Vagina (tissue), 2 donors: ENCODE results near the gene FRY. TPM values are rescaled to one million over a fixed set of nuclear protein-coding genes. Genes with fewer than 3 reads are reported as not detected.

Experiments used
- DNase-seq, 2 donors: peaks; one replicate each; pipeline ENCODE4 v3.0.0-alpha.2; 2017; ENCODE audit errors: extremely low spot score in 2 of 2
- H3K27ac ChIP-seq: fragments of 200-600 bp; sonication (generic); one replicate; pipeline ENCODE4 v1.5.1; 2019
- H3K27me3 ChIP-seq: fragments of 200-600 bp; sonication (generic); one replicate; pipeline ENCODE4 v1.5.1; 2019
- H3K36me3 ChIP-seq, 2 donors: fragments of 200-600 bp; sonication (generic); one replicate each; pipeline ENCODE4 v1.5.1; 2017 to 2019
- H3K4me1 ChIP-seq: fragments of 200-600 bp; sonication (generic); one replicate; pipeline ENCODE4 v1.5.1; 2019
- H3K4me3 ChIP-seq, 2 donors: fragments of 200-600 bp; sonication (generic); 1 replicate in 1 of 2; 2 replicates in 1 of 2; pipeline ENCODE4 v1.5.1; 2016 to 2019
- H3K9me3 ChIP-seq: fragments of 200-600 bp; sonication (generic); one replicate; pipeline ENCODE4 v1.5.1; 2019
- CTCF ChIP-seq, 3 experiments: fragments of 450-650 bp in 2 of 3; fragments of 200-600 bp in 1 of 3; sonication (generic) in 1 of 3; IDR thresholded peaks; one replicate each; pipeline ENCODE4 v1.5.1; 2017 to 2019; ENCODE audit warnings: antibody characterized with exemption in 3 of 3, mild to moderate bottlenecking in 2 of 3, moderate library complexity in 2 of 3
- POLR2A ChIP-seq, 2 donors: fragments of 450-650 bp; IDR thresholded peaks; one replicate each; pipeline ENCODE4 v1.6.1; 2017; ENCODE audit warnings: antibody characterized with exemption in 2 of 2, mild to moderate bottlenecking in 2 of 2, moderate library complexity in 2 of 2
- POLR2AphosphoS5 ChIP-seq, 2 donors: sonication (generic); formaldehyde crosslinking; IDR thresholded peaks; one replicate each; pipeline ENCODE4 v1.9.0; 2017; ENCODE audit warnings: antibody characterized with exemption in 2 of 2, mild to moderate bottlenecking in 2 of 2, low read depth in 1 of 2; ENCODE audit not compliant: insufficient read depth in 1 of 2
- intact Hi-C: fragments of 100-400 bp; cut with DNase I; formaldehyde crosslinking; loops from one replicate; pipeline ENCODE4 v1.15.1; 2023
- total RNA-seq: library from RNA; depleted of rRNA; stranded (reverse); fragments of >200 nt; gene quantifications from one replicate; pipeline ENCODE4 v1.2.3, GENCODE V29; 2016

Gene FRY
- total RNA-seq, 1 donor from 2014 or later = 11.0 TPM

DNA sequence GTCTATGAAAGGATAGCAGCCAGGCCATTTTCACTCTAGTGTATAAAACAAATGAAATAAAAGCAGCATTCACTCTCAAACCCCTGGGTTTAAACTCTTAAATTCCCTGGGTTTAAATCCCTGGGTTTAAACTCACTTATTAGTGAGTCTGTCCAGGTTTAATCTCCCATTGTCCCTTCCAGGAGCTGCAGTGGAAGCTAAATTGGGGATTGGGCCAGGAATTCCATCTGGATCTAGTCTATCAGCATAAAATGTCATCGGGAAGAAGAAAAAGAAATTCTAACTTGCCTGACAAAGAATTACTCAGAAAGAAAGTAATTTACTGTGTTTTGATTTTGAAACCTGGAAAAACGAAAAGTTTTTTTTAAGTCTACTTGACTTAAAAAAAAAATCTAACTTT, 54.8 kb downstream of the FRY start:
- no peak overlapping the region for H3K4me3 ChIP-seq
- no peak overlapping the region for H3K27ac ChIP-seq
- no peaks in the 10 kb centered on the region for H3K4me1 ChIP-seq
- intact Hi-C loops = no loop called here
- TF ChIP-seq CTCF (IDR thresholded peaks at IDR 0.05) = no peak
- TF ChIP-seq POLR2A (IDR thresholded peaks at IDR 0.05) = no peak
- TF ChIP-seq POLR2AphosphoS5 (IDR thresholded peaks at IDR 0.05; ENCODE audit: insufficient read depth in 1 of 2, low read depth in 1 of 2) = no peak
- no peaks in the 10 kb centered on the region for H3K36me3 ChIP-seq
- no peaks in the 10 kb centered on the region for H3K9me3 ChIP-seq
- no peak for DNase-seq
- H3K27me3 ChIP-seq = no peaks in the 10 kb centered on the region

- Histone ChIP-seq H3K4me1 (no peaks in the 10 kb centered on the region), H3K4me3 (no peak overlapping the region), H3K36me3 (no peaks in the 10 kb centered on the region), H3K27ac (no peak overlapping the region), H3K9me3 (no peaks in the 10 kb centered on the region), H3K27me3 (no peaks in the 10 kb centered on the region)
- intact Hi-C loops = no loop called here
- DNase-seq = no peak
- no peak for TF ChIP-seq CTCF (IDR thresholded peaks at IDR 0.05)
- TF ChIP-seq POLR2A (IDR thresholded peaks at IDR 0.05) = no peak
- TF ChIP-seq POLR2AphosphoS5 (IDR thresholded peaks at IDR 0.05; ENCODE audit: insufficient read depth in 1 of 2, low read depth in 1 of 2) = no peak
Measured at GRCh38 chr13:32086791-32087441, 55.3 kb downstream of the FRY start.

DNA sequence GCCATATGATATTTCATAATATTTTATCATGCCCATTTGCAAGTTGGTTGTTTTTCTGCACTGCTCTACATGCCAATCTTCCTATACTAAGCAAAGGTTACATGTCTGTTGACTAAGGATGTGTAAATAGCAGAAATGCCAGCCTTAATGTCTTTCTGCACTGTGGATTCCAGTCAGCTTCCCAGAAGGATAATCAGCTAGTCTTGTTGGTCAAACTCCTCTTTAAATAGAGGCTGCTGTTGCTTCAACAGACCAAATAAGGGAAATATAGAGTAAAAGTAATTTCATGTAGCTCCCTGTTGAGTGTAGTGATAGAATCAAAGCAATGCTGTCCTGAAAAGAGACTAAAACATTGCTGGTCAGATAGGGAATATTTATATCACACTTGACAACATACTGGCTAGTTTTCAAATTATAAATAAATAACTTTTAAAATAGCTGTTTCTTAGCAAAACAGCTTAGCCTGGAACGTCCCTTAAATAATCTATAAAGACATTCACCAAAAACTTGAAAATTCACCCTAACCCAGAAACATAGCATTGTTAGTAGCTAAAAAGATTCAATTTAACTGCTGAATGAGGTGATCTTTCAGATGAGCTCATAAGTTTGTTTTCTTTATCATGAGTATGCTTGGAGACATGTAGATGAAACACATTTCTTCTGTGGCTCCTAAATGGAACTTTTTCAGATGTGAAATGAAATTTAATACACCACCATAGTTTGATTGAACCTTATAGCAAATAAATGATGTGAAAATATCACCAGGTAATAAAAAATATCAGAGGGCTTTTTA, 56.6 kb downstream of the FRY start:
- Histone ChIP-seq H3K36me3 (no peaks in the 10 kb centered on the region), H3K9me3 (no peaks in the 10 kb centered on the region), H3K4me1 (no peaks in the 10 kb centered on the region), H3K27ac (no peak overlapping the region), H3K27me3 (no peaks in the 10 kb centered on the region), H3K4me3 (no peak overlapping the region)
- TF ChIP-seq POLR2A (IDR thresholded peaks at IDR 0.05) (no peak), CTCF (IDR thresholded peaks at IDR 0.05) (no peak), POLR2AphosphoS5 (IDR thresholded peaks at IDR 0.05; ENCODE audit: insufficient read depth in 1 of 2, low read depth in 1 of 2) (no peak)
- intact Hi-C loops = no loop called here
- no peak for DNase-seq

DNA sequence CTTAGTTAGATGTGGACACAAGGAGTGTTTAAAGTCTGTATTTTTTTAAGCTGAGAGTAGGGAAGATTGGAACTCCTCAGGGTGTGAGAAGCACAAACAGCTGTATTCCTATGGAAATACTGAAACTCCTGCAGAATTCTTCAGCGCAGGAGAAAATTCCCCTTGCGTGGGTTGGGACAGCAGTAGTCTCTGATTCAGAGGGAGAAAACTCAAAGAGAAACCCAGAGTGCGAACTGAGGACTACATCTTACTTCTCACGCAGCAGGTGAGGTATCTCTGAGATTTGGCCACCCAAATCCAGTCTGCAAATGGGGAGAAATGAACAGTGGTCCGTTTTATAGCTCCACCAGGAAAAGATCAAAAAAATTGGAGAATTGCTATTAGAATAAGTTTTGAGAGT, 60.9 kb downstream of the FRY start:
- H3K9me3 ChIP-seq = no peaks in the 10 kb centered on the region
- intact Hi-C loops = no loop called here
- DNase-seq = no peak
- H3K27ac ChIP-seq = no peak overlapping the region
- no peaks in the 10 kb centered on the region for H3K27me3 ChIP-seq
- H3K4me3 ChIP-seq = no peak overlapping the region
- no peaks in the 10 kb centered on the region for H3K4me1 ChIP-seq
- TF ChIP-seq POLR2A (IDR thresholded peaks at IDR 0.05) (no peak), POLR2AphosphoS5 (IDR thresholded peaks at IDR 0.05; ENCODE audit: insufficient read depth in 1 of 2, low read depth in 1 of 2) (no peak), CTCF (IDR thresholded peaks at IDR 0.05) (no peak)
- no peaks in the 10 kb centered on the region for H3K36me3 ChIP-seq

- Histone ChIP-seq H3K27ac (no peak overlapping the region), H3K9me3 (no peaks in the 10 kb centered on the region), H3K27me3 (no peaks in the 10 kb centered on the region), H3K36me3 (no peaks in the 10 kb centered on the region), H3K4me1 (no peaks in the 10 kb centered on the region), H3K4me3 (no peak overlapping the region)
- no peak for DNase-seq
- intact Hi-C loops = no loop called here
- TF ChIP-seq POLR2A (IDR thresholded peaks at IDR 0.05) = no peak
Measured at GRCh38 chr13:32093006-32093405, 61.4 kb downstream of the FRY start.
